H1 (cell line): Measurements from ENCODE around the gene POMP. TPM values are rescaled to one million over a fixed set of nuclear protein-coding genes. Genes with fewer than 3 reads are reported as not detected.
A peak's percentile ranks its signal among the peaks of the same experiment; 100 is the strongest.

ENCODE experiments used
- CTCF ChIA-PET: fragments of 300-600 bp; sonication (Branson Sonifier 250); formaldehyde crosslinking; loops from one replicate; lab custom pipeline; 2021; ENCODE audit not compliant: partially characterized antibody; lab: Charles Lee
- POLR2A ChIA-PET: fragments of 300-600 bp; sonication (Branson Sonifier 250); formaldehyde crosslinking; loops from one replicate; lab custom pipeline; 2021; ENCODE audit warnings: inconsistent platforms; ENCODE audit not compliant: partially characterized antibody; lab: Charles Lee
- DNase-seq, 2 experiments: peaks; one replicate each; pipeline versions ENCODE4 v3.0.0 to v3.0.0-alpha.2; 2010 to 2022; ENCODE audit warnings: low spot score in 2 of 2, low read depth in 1 of 2, mixed read lengths in 1 of 2
- FAIRE-seq: peaks from 2 replicates; lab custom pipeline; 2011; peaks lifted over from hg19 to GRCh38; lab: Jason Lieb, UNC
- H2AFZ ChIP-seq: 2 replicates; pipeline ENCODE4 v1.8.1; 2012; ENCODE audit warnings: low read length, inconsistent platforms
- H2AK5ac ChIP-seq: 2 replicates; pipeline ENCODE4 v1.6.1; 2013; ENCODE audit warnings: low read depth, low read length
- H2BK120ac ChIP-seq: replicated peaks from 2 replicates; pipeline ENCODE3; 2013; ENCODE audit warnings: low read depth, low read length, inconsistent platforms
- H2BK12ac ChIP-seq: 2 replicates; pipeline ENCODE4 v1.6.1; 2013; ENCODE audit warnings: low read depth, low read length
- H2BK15ac ChIP-seq: 2 replicates; pipeline ENCODE4 v1.6.1; 2013; ENCODE audit warnings: low read length
- H2BK20ac ChIP-seq: 2 replicates; pipeline ENCODE4 v1.6.1; 2013; ENCODE audit warnings: low read length
- H2BK5ac ChIP-seq: 2 replicates; pipeline ENCODE4 v1.6.1; 2013; ENCODE audit warnings: low read depth, low read length
- H3K14ac ChIP-seq: 2 replicates; pipeline ENCODE4 v1.6.1; 2013; ENCODE audit warnings: inconsistent platforms; ENCODE audit not compliant: insufficient read length
- H3K18ac ChIP-seq: 2 replicates; pipeline ENCODE4 v1.6.1; 2013; ENCODE audit warnings: low read length; ENCODE audit errors: extremely low read depth
- H3K23ac ChIP-seq: 2 replicates; pipeline ENCODE4 v1.6.1; 2013; ENCODE audit warnings: inconsistent platforms; ENCODE audit not compliant: insufficient read length
- H3K23me2 ChIP-seq: 2 replicates; pipeline ENCODE4 v1.6.1; 2013; ENCODE audit warnings: low read depth, low read length
- H3K27ac ChIP-seq: 2 replicates; pipeline ENCODE4 v1.6.1; 2011; ENCODE audit warnings: low read depth, low read length, inconsistent platforms
- H3K27me3 ChIP-seq, 4 experiments: replicated peaks in 1 of 4; 1 replicate in 1 of 4; 2 replicates in 3 of 4; pipeline versions ENCODE4 v1.6.1 to v1.8.1; 2011 to 2013; ENCODE audit warnings: low read length in 3 of 4, mild to moderate bottlenecking in 3 of 4, inconsistent platforms in 2 of 4, mixed read lengths in 2 of 4, moderate library complexity in 1 of 4; ENCODE audit not compliant: control insufficient read depth in 3 of 4, insufficient read depth in 3 of 4; ENCODE audit errors: extremely low read depth in 1 of 4
- H3K36me3 ChIP-seq, 4 experiments: 2 replicates each; pipeline versions ENCODE4 v1.6.1 to v1.8.1; 2011 to 2013; ENCODE audit warnings: mild to moderate bottlenecking in 4 of 4, low read length in 3 of 4, moderate library complexity in 2 of 4, control low read depth in 1 of 4, inconsistent platforms in 1 of 4; ENCODE audit not compliant: insufficient read depth in 4 of 4, control insufficient read depth in 2 of 4
- H3K4ac ChIP-seq: replicated peaks from 2 replicates; pipeline ENCODE3; 2013; ENCODE audit warnings: low read length, low read depth, mixed read lengths, inconsistent platforms; ENCODE audit not compliant: insufficient read length
- H3K4me1 ChIP-seq, 4 experiments: replicated peaks in 1 of 4; 1 replicate in 1 of 4; 2 replicates in 3 of 4; pipeline versions ENCODE4 v1.6.1 to v1.8.1; 2011 to 2013; ENCODE audit warnings: low read length in 3 of 4, inconsistent platforms in 2 of 4, mixed read lengths in 1 of 4; ENCODE audit not compliant: insufficient read depth in 4 of 4, control insufficient read depth in 3 of 4
- H3K4me2 ChIP-seq, 2 experiments: 2 replicates each; pipeline versions ENCODE4 v1.6.1 to v1.8.1; 2011 to 2013; ENCODE audit warnings: low read depth in 2 of 2, low read length in 2 of 2, control low read depth in 1 of 2, inconsistent platforms in 1 of 2, mild to moderate bottlenecking in 1 of 2; ENCODE audit not compliant: insufficient read depth in 1 of 2
- H3K4me3 ChIP-seq, 4 experiments: fragments of 200-600, 300-600 bp in 1 of 4; sonication (generic), shearing (Covaris generic), sonication (Bioruptor Twin) in 1 of 4; 2 replicates each; pipeline versions ENCODE4 v1.5.1 to v1.8.1; 2011 to 2016; ENCODE audit warnings: low read length in 4 of 4, low read depth in 3 of 4, control low read depth in 2 of 4, inconsistent platforms in 2 of 4, mild to moderate bottlenecking in 2 of 4, mixed read lengths in 1 of 4, moderate library complexity in 1 of 4; ENCODE audit not compliant: insufficient read depth in 2 of 4; ENCODE audit errors: extremely low read depth in 1 of 4
- H3K56ac ChIP-seq: replicated peaks from 2 replicates; pipeline ENCODE3; 2013; ENCODE audit warnings: low read depth, mild to moderate bottlenecking, mixed read lengths, low read length, inconsistent platforms; ENCODE audit not compliant: insufficient read length
- H3K79me1 ChIP-seq: 2 replicates; pipeline ENCODE4 v1.6.1; 2013; ENCODE audit warnings: low read depth, low read length, control low read depth
- H3K79me2 ChIP-seq, 2 experiments: 2 replicates each; pipeline versions ENCODE4 v1.6.1 to v1.8.1; 2012 to 2013; ENCODE audit warnings: low read length in 2 of 2, mild to moderate bottlenecking in 2 of 2, inconsistent platforms in 1 of 2; ENCODE audit not compliant: insufficient read depth in 2 of 2, control insufficient read depth in 1 of 2
- H3K9ac ChIP-seq, 4 experiments: replicated peaks in 1 of 4; 1 replicate in 1 of 4; 2 replicates in 3 of 4; pipeline versions ENCODE4 v1.6.1 to v1.8.1; 2011 to 2013; ENCODE audit warnings: low read depth in 3 of 4, low read length in 3 of 4, control low read depth in 2 of 4, mild to moderate bottlenecking in 2 of 4, moderate library complexity in 2 of 4, inconsistent platforms in 1 of 4; ENCODE audit errors: extremely low read depth in 1 of 4
- H3K9me3 ChIP-seq, 2 experiments: 2 replicates each; pipeline versions ENCODE4 v1.6.1 to v1.8.1; 2012 to 2013; ENCODE audit warnings: mild to moderate bottlenecking in 2 of 2, moderate library complexity in 2 of 2, control low read depth in 1 of 2, inconsistent platforms in 1 of 2, low read depth in 1 of 2, low read length in 1 of 2, mixed read lengths in 1 of 2; ENCODE audit not compliant: insufficient read depth in 2 of 2
- H4K20me1 ChIP-seq, 2 experiments: replicated peaks in 1 of 2; 2 replicates each; pipeline versions ENCODE3 to v1.8.1; 2011 to 2013; ENCODE audit warnings: inconsistent platforms in 2 of 2, low read length in 2 of 2, mild to moderate bottlenecking in 1 of 2; ENCODE audit not compliant: insufficient read depth in 2 of 2, control insufficient read depth in 1 of 2
- H4K5ac ChIP-seq: 2 replicates; pipeline ENCODE4 v1.6.1; 2013; ENCODE audit warnings: low read length, low read depth, mixed read lengths, inconsistent platforms; ENCODE audit not compliant: insufficient read length
- H4K8ac ChIP-seq: 2 replicates; pipeline ENCODE4 v1.8.0; 2013; ENCODE audit warnings: mild to moderate bottlenecking, moderate library complexity, low read length, inconsistent platforms; ENCODE audit not compliant: insufficient read depth; ENCODE audit errors: extremely low read depth
- H4K91ac ChIP-seq: replicated peaks from 2 replicates; pipeline ENCODE3; 2013; ENCODE audit warnings: low read length, mixed read lengths, inconsistent platforms; ENCODE audit not compliant: insufficient read length
- CBX5 ChIP-seq: fragments of 300-800, 300-1000 bp; sonication (generic); IDR thresholded peaks from 2 replicates; pipeline ENCODE4 v1.7.1; 2016; ENCODE audit warnings: antibody characterized with exemption, low read length, low read depth
- CHD2 ChIP-seq: IDR thresholded peaks from 2 replicates; pipeline ENCODE4 v1.6.1; 2012; ENCODE audit warnings: low read length, improper control_type of control experiment
- NANOG ChIP-seq: IDR thresholded peaks from 2 replicates; pipeline ENCODE4 v1.6.1; 2011; ENCODE audit warnings: low read length, low read depth, mild to moderate bottlenecking, inconsistent platforms; ENCODE audit not compliant: insufficient read depth, poor library complexity, severe bottlenecking
- POU5F1 ChIP-seq: IDR thresholded peaks from 2 replicates; pipeline ENCODE4 v1.6.1; 2011; ENCODE audit warnings: low read depth, mild to moderate bottlenecking, low read length, moderate library complexity
- SAP30 ChIP-seq: fragments of 300-600 bp; sonication (generic); IDR thresholded peaks from 2 replicates; pipeline ENCODE4 v1.7.1; 2012; ENCODE audit warnings: low read length, moderate library complexity, mild to moderate bottlenecking, inconsistent platforms; ENCODE audit not compliant: insufficient read depth, insufficient replicate concordance
- SIRT6 ChIP-seq: IDR thresholded peaks from one replicate; pipeline ENCODE4 v1.7.1; 2012; ENCODE audit warnings: low read length, inconsistent platforms
- SP2 ChIP-seq: IDR thresholded peaks from 2 replicates; pipeline ENCODE4 v1.6.1; 2012; ENCODE audit warnings: mild to moderate bottlenecking, low read length, inconsistent platforms
- TAF7 ChIP-seq: optimal IDR thresholded peaks from 2 replicates; pipeline ENCODE3; 2011; ENCODE audit warnings: low read depth, mild to moderate bottlenecking, inconsistent platforms, low read length, moderate library complexity, borderline replicate concordance
- TBP ChIP-seq: IDR thresholded peaks from 2 replicates; pipeline ENCODE4 v1.6.1; 2011; ENCODE audit warnings: low read depth, low read length, improper control_type of control experiment
- TCF12 ChIP-seq: IDR thresholded peaks from 2 replicates; pipeline ENCODE4 v1.6.1; 2011; ENCODE audit warnings: low read depth, mild to moderate bottlenecking, low read length
- ZNF274 ChIP-seq: IDR thresholded peaks from 2 replicates; pipeline ENCODE4 v1.7.0; 2012; ENCODE audit warnings: low read length, borderline replicate concordance; ENCODE audit errors: extremely low read depth
- whole genome bisulfite sequencing, 2 experiments: shearing (Covaris generic) in 1 of 2; methylation state at CpG; one replicate each; pipeline versions ENCODE4 v1.1.6 to v1.1.7; 2013 to 2015; ENCODE audit warnings: low lambda C conversion rate in 2 of 2, mixed read lengths in 2 of 2, inconsistent platforms in 1 of 2, low coverage in 1 of 2, missing lambda C conversion rate in 1 of 2; ENCODE audit not compliant: insufficient replicate concordance in 2 of 2, insufficient coverage in 1 of 2, insufficient read length in 1 of 2; ENCODE audit errors: extremely low coverage in 1 of 2, missing lambda C conversion rate in 1 of 2; 5-methylcytosine and 5-hydroxymethylcytosine counted together
- polyA plus RNA-seq, 7 experiments: library from polyadenylated mRNA; depleted of rRNA in 3 of 7; stranded (reverse) in 5 of 7; unstranded in 2 of 7; fragments of >200 nt in 5 of 7; fragments of 200-250 nt in 2 of 7; gene quantifications; 1 replicate in 5 of 7; 2 replicates in 1 of 7; 4 replicates in 1 of 7; pipeline versions ENCODE4 v1.2.1 to v1.2.3, GENCODE V29; 2011 to 2013; ENCODE audit warnings: missing spikeins in 2 of 7, mixed read lengths in 2 of 7
- total RNA-seq: library from RNA; stranded (reverse); fragmentation: NEBNext Ultra II Directional; extraction: Animal tissue kit (Norgen Biotek cat#: 25700); gene quantifications from 2 replicates; pipeline ENCODE4 v1.2.1, GENCODE V29; 2021

Gene POMP
- total and polyA plus RNA-seq, 2 of the 8 experiments (the other 6 are each of a cell fraction or from before 2014, with no cell fraction given), result 38.4 to 115 TPM

DNA sequence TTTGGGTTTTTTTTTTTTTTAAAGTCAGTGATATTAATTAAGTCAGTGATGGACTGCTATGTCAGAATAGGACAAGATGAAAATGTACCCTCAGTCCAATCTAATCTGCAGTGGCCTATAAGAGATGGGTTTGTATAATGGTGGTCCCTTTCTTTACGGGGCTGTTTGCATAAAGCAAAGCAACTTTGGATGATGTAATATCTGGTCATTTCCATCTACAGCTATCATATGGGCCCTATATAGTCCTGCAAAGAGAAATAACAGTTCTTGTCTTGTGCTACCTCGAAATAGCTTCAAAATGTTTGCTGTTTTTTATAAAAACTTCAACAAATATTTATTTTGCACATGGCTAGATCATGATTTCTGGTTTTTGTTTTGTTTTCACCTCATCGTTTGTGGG is 20.2 kb upstream of the POMP start:
- H3K14ac ChIP-seq, result no peak overlapping the region
- no peak overlapping the region for H3K56ac ChIP-seq
- H2AK5ac ChIP-seq, result no peak overlapping the region
- no peaks in the 10 kb centered on the region for H4K20me1 ChIP-seq
- no peak overlapping the region for H2BK120ac ChIP-seq
- 83% methylated on average over 3 of the region's 3 CpGs; no CpG with 5 or more reads in 1 of the 2 experiments for WGBS, 2 experiments
- no peaks in the 10 kb centered on the region for H3K23me2 ChIP-seq
- no peaks in the 10 kb centered on the region for H3K79me1 ChIP-seq
- H3K9me3 ChIP-seq, result no peaks in the 10 kb centered on the region
- no peak overlapping the region for H2BK12ac ChIP-seq
- H3K4me3 ChIP-seq, result no peak overlapping the region
- no peak overlapping the region for H2BK20ac ChIP-seq
- no peak overlapping the region for H3K18ac ChIP-seq
- no peak overlapping the region for H3K9ac ChIP-seq
- H3K4me2 ChIP-seq, result no peak overlapping the region
- FAIRE-seq (peak; percentile 13), DNase-seq (no peak)
- ChIA-PET POLR2A (no interaction called here), CTCF (interaction anchor here (0.9 to 1.5 kb wide), 8 partner anchors 17 to 326 kb away, joined by 3 to 6 read pairs (median 4); no protein-coding TSS in a partner anchor)
- H4K8ac ChIP-seq, result no peak overlapping the region
- no peak overlapping the region for H2BK15ac ChIP-seq
- H3K23ac ChIP-seq, result no peak overlapping the region
- no peak for TF ChIP-seq SIRT6
- TF ChIP-seq CBX5, result no peak
- no peak for TF ChIP-seq TAF7
- TF ChIP-seq ZNF274, result no peak
- no peak for TF ChIP-seq TBP
- no peak for TF ChIP-seq POU5F1
- TF ChIP-seq TCF12, result no peak
- TF ChIP-seq SP2, result no peak
- no peak for TF ChIP-seq CHD2
- no peak for TF ChIP-seq NANOG
- no peak for TF ChIP-seq SAP30
- H3K36me3 ChIP-seq, result no peaks in the 10 kb centered on the region
- H2BK5ac ChIP-seq, result no peak overlapping the region
- H4K5ac ChIP-seq, result no peak overlapping the region
- H3K27ac ChIP-seq, result no peak overlapping the region
- peaks cover 0 to 3% (median 1%) of the 10 kb centered on the region in 4 experiments; a peak in 3 of 7 replicates for H3K4me1 ChIP-seq
- no peak overlapping the region for H3K4ac ChIP-seq
- no peak overlapping the region for H4K91ac ChIP-seq
- H3K79me2 ChIP-seq, result no peaks in the 10 kb centered on the region
- H3K27me3 ChIP-seq, result no peaks in the 10 kb centered on the region
- H2AFZ ChIP-seq, result no peak overlapping the region
